ENCODE data around the gene KIF21B.
"Not testable (repeated sequence)": the region's sequence is repeated elsewhere in the genome, so short reads cannot be mapped to it uniquely, and the experiment has no call there.

Gene KIF21B

DNA sequence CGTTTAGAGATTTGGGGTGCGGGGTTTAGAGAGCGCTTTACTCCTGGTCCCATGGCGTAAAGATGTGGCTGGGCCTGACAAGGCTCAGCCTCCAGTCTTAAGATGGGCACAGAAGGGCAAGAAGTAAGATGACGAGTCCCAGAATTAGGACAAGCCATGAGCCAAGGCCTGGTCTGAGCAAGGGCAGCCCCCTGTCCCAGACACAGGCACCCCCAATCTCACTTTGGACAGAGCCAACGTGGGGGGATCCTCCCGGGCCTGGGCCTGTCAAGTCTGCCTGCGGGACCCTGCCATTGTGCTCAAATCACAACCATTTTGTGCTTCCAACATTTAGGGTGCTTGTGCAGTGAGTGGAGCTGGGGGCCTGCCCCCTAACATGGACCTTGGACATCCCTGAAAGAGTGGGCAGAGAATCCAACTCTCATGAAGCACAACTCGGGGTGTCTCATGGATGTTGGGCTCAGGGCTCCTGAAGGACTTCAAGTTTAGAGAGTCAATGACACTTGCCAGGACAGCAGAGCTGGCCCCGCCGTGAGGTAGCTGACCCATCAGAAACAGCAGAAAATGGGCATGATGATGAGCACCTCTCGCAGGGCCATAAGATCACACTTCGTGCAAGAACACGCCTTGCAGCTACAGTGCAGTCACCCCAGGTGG lies 52.6 kb downstream of the KIF21B start:
- DNase-seq (ENCODE audit: low read depth in 2 of 2) = no peak

- DNase-seq (ENCODE audit: low read depth in 2 of 2) = no peak
Observed at GRCh38 chr1:200969726-200970561, 53.6 kb downstream of the KIF21B start.

DNA sequence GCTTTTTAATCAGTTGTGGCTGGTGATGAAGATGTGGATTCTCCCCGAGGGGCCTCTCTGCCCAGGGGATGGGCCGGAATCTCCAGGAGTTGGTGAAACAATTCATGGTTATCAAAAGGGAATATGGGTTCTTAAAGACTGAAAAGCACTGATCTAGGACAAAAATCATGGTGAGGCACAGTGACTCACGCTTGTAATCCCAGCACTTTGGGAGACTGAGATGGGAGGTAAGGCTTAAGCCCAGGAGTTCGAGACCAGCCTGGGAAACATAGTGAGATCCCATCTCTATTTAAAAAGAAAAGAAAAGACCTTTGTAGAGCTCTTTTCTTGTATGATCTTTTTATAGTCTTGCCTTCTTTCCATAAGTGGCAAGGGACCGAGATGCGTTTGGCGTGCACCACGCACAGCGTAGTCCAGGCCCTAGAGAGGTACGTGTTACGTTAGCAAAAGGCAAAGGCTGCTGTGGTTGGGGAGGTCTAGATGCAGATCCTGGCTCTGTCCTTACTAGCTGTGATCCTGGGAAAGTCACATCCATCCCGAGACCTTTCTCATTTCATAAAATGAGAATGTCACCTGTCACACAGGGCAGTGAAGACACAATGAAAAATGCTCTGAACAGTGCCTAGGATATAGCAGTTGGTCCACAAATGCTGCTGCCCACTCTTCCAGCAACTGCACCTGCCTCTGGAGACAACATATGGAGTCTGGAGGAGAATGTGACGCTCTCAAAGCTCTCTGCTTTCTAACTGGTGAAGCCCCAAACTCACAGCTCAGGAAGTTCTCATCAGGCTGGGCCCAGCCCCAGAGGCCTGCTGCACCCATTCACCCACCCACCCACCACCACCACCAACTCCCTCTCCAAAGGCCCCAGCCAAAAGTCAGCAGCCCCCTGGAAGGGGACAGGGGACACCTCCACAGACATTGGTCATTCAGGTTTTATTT lies 54.8 kb downstream of the KIF21B start:
- DNase-seq (ENCODE audit: low read depth in 2 of 2) = no peak

- no peak for DNase-seq (ENCODE audit: low read depth in 2 of 2)
Observed at GRCh38 chr1:200967693-200968468, 55.6 kb downstream of the KIF21B start.

DNA sequence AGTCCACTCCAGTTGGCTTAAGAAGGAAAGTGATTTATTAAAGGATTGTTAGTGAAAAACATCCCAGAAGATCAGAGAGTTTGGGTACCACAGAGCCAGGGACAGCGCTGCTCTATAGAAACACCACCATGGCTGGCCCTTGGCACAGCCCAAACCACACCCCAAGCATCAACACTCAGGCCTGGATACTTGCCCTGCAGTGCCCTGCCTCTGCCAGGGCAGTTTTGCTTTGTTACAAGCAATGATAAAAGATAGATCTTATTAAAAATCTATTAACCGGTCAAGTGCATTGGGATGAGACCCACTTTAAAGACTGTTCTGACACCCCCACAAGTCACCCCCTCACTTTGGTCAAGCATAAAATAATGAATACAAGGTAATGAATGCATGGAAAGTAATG lies 56.6 kb downstream of the KIF21B start:
- no peak for DNase-seq (ENCODE audit: low read depth in 2 of 2)

GRCh38 chr1:200965111-200965805 lies 58.3 kb downstream of the KIF21B start:
- DNase-seq (ENCODE audit: low read depth in 2 of 2) = no peak

DNA sequence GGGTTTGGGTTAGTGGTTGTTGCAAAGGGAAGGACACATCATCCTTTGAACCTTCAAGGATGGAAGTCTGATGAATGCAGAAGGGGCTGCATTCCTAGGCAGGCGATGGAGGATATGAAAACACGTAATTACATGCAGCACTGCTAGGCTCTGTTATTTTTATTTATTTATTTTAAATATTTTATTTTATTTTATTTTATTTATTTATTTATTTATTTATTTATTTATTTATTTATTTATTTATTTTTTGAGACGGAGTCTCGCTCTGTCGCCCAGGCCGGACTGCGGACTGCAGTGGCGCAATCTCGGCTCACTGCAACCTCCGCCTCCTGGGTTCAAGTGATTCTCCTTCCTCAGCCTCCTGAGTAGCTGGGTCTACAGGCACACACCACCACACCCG lies 59.6 kb downstream of the KIF21B start:
- DNase-seq (ENCODE audit: low read depth in 2 of 2) = not testable (repeated sequence)

GRCh38 chr1:200963076-200963475 lies 60.4 kb downstream of the KIF21B start:
- no peak for DNase-seq (ENCODE audit: low read depth in 2 of 2)

GRCh38 chr1:200962631-200963030 lies 60.9 kb downstream of the KIF21B start:
- no peak for DNase-seq (ENCODE audit: low read depth in 2 of 2)

- DNase-seq (ENCODE audit: low read depth in 2 of 2) = not testable (repeated sequence)
Observed at GRCh38 chr1:200962151-200962550, 61.4 kb downstream of the KIF21B start.

DNA sequence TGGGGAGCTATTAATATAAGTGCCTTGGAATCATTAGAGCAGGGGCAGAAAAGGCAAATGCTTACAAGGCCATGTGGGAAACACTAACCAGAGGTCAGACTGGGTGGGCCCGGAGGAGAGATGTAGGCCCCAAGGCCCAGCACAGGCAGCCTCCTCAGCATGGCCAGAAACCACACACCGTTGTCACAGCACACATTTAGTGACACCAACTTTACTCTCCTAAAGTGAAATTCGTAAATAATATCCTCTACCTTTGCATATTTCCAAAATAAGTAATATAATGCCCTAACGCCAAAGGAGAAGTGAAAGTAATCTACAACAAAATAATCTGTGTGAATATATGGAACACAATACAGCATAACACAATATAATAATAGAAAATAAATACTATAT lies 62.6 kb downstream of the KIF21B start:
- no peak for DNase-seq (ENCODE audit: low read depth in 2 of 2)

GRCh38 chr1:200960236-200960947 lies 63.1 kb downstream of the KIF21B start:
- DNase-seq (ENCODE audit: low read depth in 2 of 2) = no peak

GRCh38 chr1:200959411-200959921 lies 64.0 kb downstream of the KIF21B start:
- DNase-seq (ENCODE audit: low read depth in 2 of 2) = no peak

- no peak for DNase-seq (ENCODE audit: low read depth in 2 of 2)
Observed at GRCh38 chr1:200958597-200958996, 64.9 kb downstream of the KIF21B start.

DNA sequence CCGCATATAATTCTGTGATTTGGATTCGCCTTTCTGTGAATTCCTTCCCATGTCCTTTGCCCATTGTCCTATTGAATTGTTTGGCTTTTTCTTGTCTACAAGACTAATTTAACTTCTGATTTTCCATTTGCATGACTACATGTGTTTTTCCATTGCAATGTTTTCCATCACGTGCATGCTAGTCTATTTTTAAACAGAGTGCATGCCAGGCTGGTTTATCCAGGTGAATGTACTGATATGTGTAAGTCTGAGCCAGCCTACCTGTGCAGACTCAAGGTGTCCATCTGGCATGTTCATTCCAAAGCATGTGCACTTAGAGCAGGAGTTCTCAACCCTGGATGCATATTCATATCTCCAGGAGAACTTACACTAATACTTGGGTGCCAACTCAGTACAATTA lies 69.1 kb downstream of the KIF21B start:
- no peak for DNase-seq (ENCODE audit: low read depth in 2 of 2)

GRCh38 chr1:200951016-200951415 lies 72.5 kb downstream of the KIF21B start:
- no peak for DNase-seq (ENCODE audit: low read depth in 2 of 2)

GRCh38 chr1:200949626-200950025 lies 73.9 kb downstream of the KIF21B start:
- no peak for DNase-seq (ENCODE audit: low read depth in 2 of 2)

DNA sequence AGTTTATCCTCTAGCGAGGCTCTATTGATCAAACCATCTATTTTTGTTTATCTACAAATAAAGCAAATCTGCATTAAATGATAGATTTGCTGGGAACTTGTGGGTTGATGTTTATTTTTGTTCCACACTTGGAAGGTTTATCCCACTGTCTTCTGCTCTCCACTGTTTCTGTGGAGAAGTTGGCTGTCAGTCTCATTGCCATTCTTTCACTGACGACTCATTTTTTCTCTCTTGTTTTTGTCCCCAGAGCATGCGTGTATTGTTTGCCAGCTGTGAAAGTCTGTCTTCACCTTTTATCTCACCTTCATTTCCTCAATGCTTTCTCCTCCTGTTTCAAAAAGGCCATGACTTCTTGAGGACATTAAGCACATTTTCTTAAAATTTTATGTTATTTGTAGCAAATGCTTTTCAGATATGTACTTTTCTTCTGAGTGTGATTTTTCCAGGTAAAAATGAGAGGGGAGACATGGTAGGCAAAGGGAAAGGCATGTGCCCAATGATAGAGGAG lies 76.4 kb downstream of the KIF21B start:
- DNase-seq (ENCODE audit: low read depth in 2 of 2) = no peak

DNA sequence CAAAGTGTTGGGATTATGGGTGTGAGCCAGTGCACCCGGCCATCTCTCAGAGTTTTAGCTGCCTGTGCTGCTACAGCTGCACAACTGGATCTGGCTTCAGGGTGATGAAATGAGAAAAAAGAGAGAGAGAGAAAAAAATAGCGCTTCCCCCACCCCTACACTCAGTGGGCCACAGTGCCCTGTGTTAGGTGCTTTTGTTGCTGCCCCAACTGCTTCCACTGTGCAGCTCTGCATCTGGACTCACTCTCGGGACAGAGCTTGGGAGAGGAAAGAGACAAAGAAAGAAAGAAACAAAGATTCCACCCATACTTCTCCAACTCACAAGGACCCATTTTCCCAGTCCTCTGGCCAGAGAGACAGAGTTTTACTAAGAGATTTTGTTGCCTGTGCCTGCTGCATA lies 78.4 kb downstream of the KIF21B start:
- DNase-seq (ENCODE audit: low read depth in 2 of 2) = no peak

- no peak for DNase-seq (ENCODE audit: low read depth in 2 of 2)
Observed at GRCh38 chr1:200938955-200939354, 84.6 kb downstream of the KIF21B start.
